ENCODE data around the gene SMC4. TPM values are rescaled to one million over a fixed set of nuclear protein-coding genes. Genes with fewer than 3 reads are reported as not detected.

SMC4 gene
- total RNA-seq, 4 donors from 2014 or later: 11.8 to 119 (median 72.4) TPM

- intact Hi-C loops (cut with DNase I; ENCODE audit: low total_unique reads): no loop called here
- H3K27ac ChIP-seq: no peak overlapping the region
- no peaks in the 10 kb centered on the region for H3K36me3 ChIP-seq
- H3K27me3 ChIP-seq: no peaks in the 10 kb centered on the region
- no peak overlapping the region for H3K4me3 ChIP-seq
- H3K9me3 ChIP-seq: no peaks in the 10 kb centered on the region
- TF ChIP-seq CTCF (IDR thresholded peaks at IDR 0.05): no peak
- TF ChIP-seq POLR2A (IDR thresholded peaks at IDR 0.05): no peak
- DNase-seq: no peak
- no peaks in the 10 kb centered on the region for H3K4me1 ChIP-seq
Measured at GRCh38 chr3:160412477-160412876, 13.0 kb downstream of the SMC4 start.

GRCh38 chr3:160413613-160414248 is 14.3 kb downstream of the SMC4 start:
- peak; percentile 42 to 51 for DNase-seq
- Histone ChIP-seq H3K27me3 (no peaks in the 10 kb centered on the region), H3K4me1 (no peaks in the 10 kb centered on the region), H3K9me3 (no peaks in the 10 kb centered on the region), H3K27ac (no peak overlapping the region), H3K36me3 (no peaks in the 10 kb centered on the region), H3K4me3 (no peak overlapping the region)
- intact Hi-C loops (cut with DNase I; ENCODE audit: low total_unique reads): no loop called here
- no peak for TF ChIP-seq POLR2A (IDR thresholded peaks at IDR 0.05)
- TF ChIP-seq CTCF (IDR thresholded peaks at IDR 0.05): peak; percentile 67 to 80 (median 78)

GRCh38 chr3:160417311-160417710 is 17.9 kb downstream of the SMC4 start:
- Histone ChIP-seq H3K4me1 (no peaks in the 10 kb centered on the region), H3K4me3 (no peak overlapping the region), H3K9me3 (no peaks in the 10 kb centered on the region), H3K27ac (no peak overlapping the region), H3K27me3 (no peaks in the 10 kb centered on the region), H3K36me3 (no peaks in the 10 kb centered on the region)
- TF ChIP-seq POLR2A (IDR thresholded peaks at IDR 0.05) (no peak), CTCF (IDR thresholded peaks at IDR 0.05) (no peak)
- DNase-seq: no peak
- intact Hi-C loops (cut with DNase I; ENCODE audit: low total_unique reads): no loop called here

- Histone ChIP-seq H3K36me3 (no peaks in the 10 kb centered on the region), H3K4me1 (no peaks in the 10 kb centered on the region), H3K27ac (no peak overlapping the region), H3K27me3 (no peaks in the 10 kb centered on the region), H3K9me3 (no peaks in the 10 kb centered on the region), H3K4me3 (no peak overlapping the region)
- DNase-seq: no peak
- no peak for TF ChIP-seq POLR2A (IDR thresholded peaks at IDR 0.05)
- no peak for TF ChIP-seq CTCF (IDR thresholded peaks at IDR 0.05)
- intact Hi-C loops (cut with DNase I; ENCODE audit: low total_unique reads): no loop called here
Measured at GRCh38 chr3:160427832-160428424, 28.5 kb downstream of the SMC4 start.

- intact Hi-C loops (cut with DNase I; ENCODE audit: low total_unique reads): no loop called here
- no peaks in the 10 kb centered on the region for H3K36me3 ChIP-seq
Measured at GRCh38 chr3:160434071-160434470, 34.6 kb downstream of the SMC4 start.

More at GRCh38 chr3:160434071-160434470, 34.6 kb downstream of the SMC4 start:
- H3K27me3 ChIP-seq: no peaks in the 10 kb centered on the region
- no peaks in the 10 kb centered on the region for H3K9me3 ChIP-seq
- H3K27ac ChIP-seq: no peak overlapping the region
- H3K4me1 ChIP-seq: no peaks in the 10 kb centered on the region
- DNase-seq: no peak
- TF ChIP-seq POLR2A (IDR thresholded peaks at IDR 0.05): no peak
- TF ChIP-seq CTCF (IDR thresholded peaks at IDR 0.05): no peak
- no peak overlapping the region for H3K4me3 ChIP-seq
